HepG2 (cell line): ENCODE data around the gene ZDHHC18. TPM values are rescaled to one million over a fixed set of nuclear protein-coding genes. Genes with fewer than 3 reads are reported as not detected.
A peak's percentile ranks its signal among the peaks of the same experiment; 100 is the strongest.

ENCODE experiments used
- FOXA3 ChIP-seq: IDR thresholded peaks from 2 replicates; pipeline ENCODE4 v1.6.1; 2016; ENCODE audit warnings: missing genetic modification reagents, missing compliant biosample characterization
- FOXK1 ChIP-seq: sonication (generic); formaldehyde crosslinking; IDR thresholded peaks from 2 replicates; pipeline ENCODE4 v1.4.0; 2020; ENCODE audit warnings: low read depth, missing genetic modification reagents, borderline replicate concordance
- FOXK2 ChIP-seq: fragments of 450-650 bp; IDR thresholded peaks from 2 replicates; pipeline ENCODE4 v1.6.1; 2016
- JUND ChIP-seq: sonication (generic); formaldehyde crosslinking; IDR thresholded peaks from 2 replicates; pipeline ENCODE4 v1.8.0; 2022; ENCODE audit warnings: mild to moderate bottlenecking, missing genetic modification reagents
- KAT8 ChIP-seq: IDR thresholded peaks from 2 replicates; pipeline ENCODE4 v1.6.1; 2016; ENCODE audit warnings: missing genetic modification reagents, missing compliant biosample characterization
- KMT2A ChIP-seq: sonication (generic); formaldehyde crosslinking; IDR thresholded peaks from 2 replicates; pipeline ENCODE4 v1.4.0; 2020; ENCODE audit warnings: missing genetic modification reagents
- NFKBIZ ChIP-seq: IDR thresholded peaks from 2 replicates; pipeline ENCODE4 v1.6.1; 2018; ENCODE audit warnings: missing genetic modification reagents, missing compliant biosample characterization
- RAD21 ChIP-seq: fragments of 450-650 bp; formaldehyde crosslinking; IDR thresholded peaks from 2 replicates; pipeline ENCODE4 v1.5.0; 2020; ENCODE audit warnings: mild to moderate bottlenecking
- SMAD9 ChIP-seq: sonication (generic); formaldehyde crosslinking; IDR thresholded peaks from 2 replicates; pipeline ENCODE4 v1.5.1; 2020; ENCODE audit warnings: mild to moderate bottlenecking, missing genetic modification reagents
- STAG1 ChIP-seq: sonication (generic); formaldehyde crosslinking; IDR thresholded peaks from 2 replicates; pipeline ENCODE4 v1.4.0; 2020; ENCODE audit warnings: missing genetic modification reagents
- TIGD3 ChIP-seq: sonication (generic); formaldehyde crosslinking; IDR thresholded peaks from 2 replicates; pipeline ENCODE4 v1.5.1; 2020; ENCODE audit warnings: mild to moderate bottlenecking, missing genetic modification reagents, borderline replicate concordance
- ZMYM4 ChIP-seq: sonication (generic); formaldehyde crosslinking; IDR thresholded peaks from 2 replicates; pipeline ENCODE4 v1.8.1; 2023; ENCODE audit warnings: mild to moderate bottlenecking, missing genetic modification reagents
- ZNF205 ChIP-seq: IDR thresholded peaks from 2 replicates; pipeline ENCODE4 v1.6.1; 2018; ENCODE audit warnings: missing biosample characterization, missing genetic modification reagents
- ZNF382 ChIP-seq: sonication (generic); formaldehyde crosslinking; IDR thresholded peaks from 2 replicates; pipeline ENCODE4 v1.5.0; 2020; ENCODE audit warnings: missing genetic modification reagents, mild to moderate bottlenecking, borderline replicate concordance
- ZNF468 ChIP-seq: sonication (generic); formaldehyde crosslinking; IDR thresholded peaks from 2 replicates; pipeline ENCODE4 v1.8.0; 2022; ENCODE audit warnings: mild to moderate bottlenecking, moderate library complexity, missing genetic modification reagents
- polyA plus RNA-seq, 8 experiments: library from polyadenylated mRNA; depleted of rRNA in 3 of 8; stranded (reverse) in 7 of 8; unstranded in 1 of 8; fragments of >200 nt; fragmentation: Illumina TruSeq in 4 of 8; extraction: Trizol in 4 of 8; gene quantifications; 2 replicates each; pipeline versions ENCODE4 v1.2.1 to v1.2.3, GENCODE V29; 2011 to 2016; ENCODE audit warnings: low read depth in 4 of 8, missing spikeins in 1 of 8, mixed read lengths in 1 of 8; ENCODE audit not compliant: insufficient read depth in 1 of 8
- total RNA-seq, 5 experiments: library from RNA; depleted of rRNA; stranded (reverse); fragments of >200 nt; fragmentation: Illumina TruSeq; extraction: Trizol; gene quantifications; 2 replicates each; pipeline ENCODE4 v1.2.3, GENCODE V29; 2016; ENCODE audit warnings: low read depth in 1 of 5
- TF ChIP-seq, protein P1 (sequence below): sonication (generic); formaldehyde crosslinking; IDR thresholded peaks from 2 replicates; pipeline ENCODE4 v1.4.0; 2020; ENCODE audit warnings: mild to moderate bottlenecking, missing genetic modification reagents, borderline replicate concordance

Gene ZDHHC18
- total and polyA plus RNA-seq, 2 of the 13 experiments (the other 11 are each of a cell fraction or from before 2014, with no cell fraction given): 13.2 to 35.3 TPM

GRCh38 chr1:26831546-26832248 is 5.2 kb downstream of the ZDHHC18 start (continued):
- TF ChIP-seq, protein P1, sequence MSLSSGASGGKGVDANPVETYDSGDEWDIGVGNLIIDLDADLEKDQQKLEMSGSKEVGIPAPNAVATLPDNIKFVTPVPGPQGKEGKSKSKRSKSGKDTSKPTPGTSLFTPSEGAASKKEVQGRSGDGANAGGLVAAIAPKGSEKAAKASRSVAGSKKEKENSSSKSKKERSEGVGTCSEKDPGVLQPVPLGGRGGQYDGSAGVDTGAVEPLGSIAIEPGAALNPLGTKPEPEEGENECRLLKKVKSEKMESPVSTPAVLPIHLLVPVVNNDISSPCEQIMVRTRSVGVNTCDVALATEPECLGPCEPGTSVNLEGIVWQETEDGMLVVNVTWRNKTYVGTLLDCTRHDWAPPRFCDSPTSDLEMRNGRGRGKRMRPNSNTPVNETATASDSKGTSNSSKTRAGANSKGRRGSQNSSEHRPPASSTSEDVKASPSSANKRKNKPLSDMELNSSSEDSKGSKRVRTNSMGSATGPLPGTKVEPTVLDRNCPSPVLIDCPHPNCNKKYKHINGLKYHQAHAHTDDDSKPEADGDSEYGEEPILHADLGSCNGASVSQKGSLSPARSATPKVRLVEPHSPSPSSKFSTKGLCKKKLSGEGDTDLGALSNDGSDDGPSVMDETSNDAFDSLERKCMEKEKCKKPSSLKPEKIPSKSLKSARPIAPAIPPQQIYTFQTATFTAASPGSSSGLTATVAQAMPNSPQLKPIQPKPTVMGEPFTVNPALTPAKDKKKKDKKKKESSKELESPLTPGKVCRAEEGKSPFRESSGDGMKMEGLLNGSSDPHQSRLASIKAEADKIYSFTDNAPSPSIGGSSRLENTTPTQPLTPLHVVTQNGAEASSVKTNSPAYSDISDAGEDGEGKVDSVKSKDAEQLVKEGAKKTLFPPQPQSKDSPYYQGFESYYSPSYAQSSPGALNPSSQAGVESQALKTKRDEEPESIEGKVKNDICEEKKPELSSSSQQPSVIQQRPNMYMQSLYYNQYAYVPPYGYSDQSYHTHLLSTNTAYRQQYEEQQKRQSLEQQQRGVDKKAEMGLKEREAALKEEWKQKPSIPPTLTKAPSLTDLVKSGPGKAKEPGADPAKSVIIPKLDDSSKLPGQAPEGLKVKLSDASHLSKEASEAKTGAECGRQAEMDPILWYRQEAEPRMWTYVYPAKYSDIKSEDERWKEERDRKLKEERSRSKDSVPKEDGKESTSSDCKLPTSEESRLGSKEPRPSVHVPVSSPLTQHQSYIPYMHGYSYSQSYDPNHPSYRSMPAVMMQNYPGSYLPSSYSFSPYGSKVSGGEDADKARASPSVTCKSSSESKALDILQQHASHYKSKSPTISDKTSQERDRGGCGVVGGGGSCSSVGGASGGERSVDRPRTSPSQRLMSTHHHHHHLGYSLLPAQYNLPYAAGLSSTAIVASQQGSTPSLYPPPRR (CRISPR knock-in tag): peak; percentile 87
- no peak for TF ChIP-seq TIGD3 (CRISPR knock-in tag)
- TF ChIP-seq FOXK2: peak; percentile 94
- TF ChIP-seq SMAD9: no peak
- TF ChIP-seq ZNF382 (CRISPR knock-in tag): no peak
- no peak for TF ChIP-seq RAD21 (CRISPR knock-in tag)
- peak; percentile 34; the same call in 1 of the 2 replicates for TF ChIP-seq JUND (CRISPR knock-in tag)
- TF ChIP-seq KAT8 (CRISPR knock-in tag): peak; percentile 65
- no peak for TF ChIP-seq STAG1 (CRISPR knock-in tag)
- TF ChIP-seq NFKBIZ: 0 out of 2 replicates have a peak, but pooled peaks have one; percentile 80
- TF ChIP-seq FOXK1 (CRISPR knock-in tag): peak; percentile 99
- TF ChIP-seq ZNF468 (CRISPR knock-in tag): no peak
- peak; percentile 34; the same call in 1 of the 2 replicates for TF ChIP-seq KMT2A (CRISPR knock-in tag)
- TF ChIP-seq FOXA3 (CRISPR knock-in tag): peak; percentile 99
- TF ChIP-seq ZNF205: peak; percentile 70; the same call in 1 of the 2 replicates
- TF ChIP-seq ZMYM4 (CRISPR knock-in tag): peak; percentile 57; the same call in 1 of the 2 replicates
